Gastroesophageal sphincter (tissue), 4 donors: ENCODE measurements around the gene IGSF10. TPM values are rescaled to one million over a fixed set of nuclear protein-coding genes. Genes with fewer than 3 reads are reported as not detected.
"Not testable (repeated sequence)": the region's sequence is repeated elsewhere in the genome, so short reads cannot be mapped to it uniquely, and the experiment has no call there.

Experiments used
- ATAC-seq: fragments of 150-250 bp; one replicate; pipeline ENCODE4 v1.9.1; 2016; ENCODE audit warnings: mild to moderate bottlenecking, moderate library complexity
- H3K27ac ChIP-seq, 4 donors: fragments of 200-600 bp; sonication (generic) in 3 of 4; 1 replicate in 3 of 4; 2 replicates in 1 of 4; pipeline ENCODE4 v1.5.1; 2016 to 2019
- H3K27me3 ChIP-seq: fragments of 200-600 bp; sonication (generic); one replicate; pipeline ENCODE4 v1.5.1; 2019
- H3K36me3 ChIP-seq, 2 donors: fragments of 200-600 bp; sonication (generic); one replicate each; pipeline ENCODE4 v1.5.1; 2019; ENCODE audit warnings: control low read depth in 1 of 2
- H3K4me1 ChIP-seq, 3 donors: fragments of 200-600 bp; sonication (generic); 1 replicate in 2 of 3; 2 replicates in 1 of 3; pipeline ENCODE4 v1.5.1; 2016 to 2019; ENCODE audit warnings: control low read depth in 2 of 3
- H3K4me3 ChIP-seq, 2 donors: fragments of 200-600 bp; sonication (generic); one replicate each; pipeline ENCODE4 v1.5.1; 2019; ENCODE audit warnings: mild to moderate bottlenecking in 1 of 2, moderate library complexity in 1 of 2
- H3K9me3 ChIP-seq, 3 donors: fragments of 200-600 bp; sonication (generic); one replicate each; pipeline ENCODE4 v1.5.1; 2017 to 2019; ENCODE audit warnings: control low read depth in 2 of 3
- EP300 ChIP-seq: sonication (generic); formaldehyde crosslinking; IDR thresholded peaks from one replicate; pipeline ENCODE4 v1.6.1; 2017; ENCODE audit warnings: antibody characterized with exemption, mild to moderate bottlenecking
- POLR2A ChIP-seq, 2 donors: fragments of 450-650 bp; IDR thresholded peaks; one replicate each; pipeline ENCODE4 v1.6.1; 2017; ENCODE audit warnings: antibody characterized with exemption in 2 of 2, mild to moderate bottlenecking in 2 of 2, moderate library complexity in 1 of 2
- POLR2AphosphoS5 ChIP-seq: sonication (generic); formaldehyde crosslinking; IDR thresholded peaks from one replicate; pipeline ENCODE4 v1.6.1; 2017; ENCODE audit warnings: antibody characterized with exemption
- WGBS, 2 donors: methylation state at CpG; one replicate each; pipeline ENCODE4 v1.1.5; 2018; ENCODE audit warnings: low coverage in 1 of 2; 5-methylcytosine and 5-hydroxymethylcytosine counted together
- total RNA-seq, 4 donors: library from RNA; depleted of rRNA; stranded (reverse); fragments of >200 nt; gene quantifications; one replicate each; pipeline ENCODE4 v1.1.0, GENCODE V29; 2016
- TF ChIP-seq, protein P1 (sequence below), 4 experiments: fragments of 200-600 bp in 2 of 4; fragments of 450-650 bp in 2 of 4; sonication (generic) in 1 of 4; IDR thresholded peaks; one replicate each; pipeline ENCODE4 v1.5.1; 2017 to 2019; ENCODE audit warnings: antibody characterized with exemption in 4 of 4, mild to moderate bottlenecking in 2 of 4, moderate library complexity in 2 of 4

Gene IGSF10
- total RNA-seq, 4 donors from 2014 or later, result 1.4 to 8.3 (median 2.4) TPM

DNA sequence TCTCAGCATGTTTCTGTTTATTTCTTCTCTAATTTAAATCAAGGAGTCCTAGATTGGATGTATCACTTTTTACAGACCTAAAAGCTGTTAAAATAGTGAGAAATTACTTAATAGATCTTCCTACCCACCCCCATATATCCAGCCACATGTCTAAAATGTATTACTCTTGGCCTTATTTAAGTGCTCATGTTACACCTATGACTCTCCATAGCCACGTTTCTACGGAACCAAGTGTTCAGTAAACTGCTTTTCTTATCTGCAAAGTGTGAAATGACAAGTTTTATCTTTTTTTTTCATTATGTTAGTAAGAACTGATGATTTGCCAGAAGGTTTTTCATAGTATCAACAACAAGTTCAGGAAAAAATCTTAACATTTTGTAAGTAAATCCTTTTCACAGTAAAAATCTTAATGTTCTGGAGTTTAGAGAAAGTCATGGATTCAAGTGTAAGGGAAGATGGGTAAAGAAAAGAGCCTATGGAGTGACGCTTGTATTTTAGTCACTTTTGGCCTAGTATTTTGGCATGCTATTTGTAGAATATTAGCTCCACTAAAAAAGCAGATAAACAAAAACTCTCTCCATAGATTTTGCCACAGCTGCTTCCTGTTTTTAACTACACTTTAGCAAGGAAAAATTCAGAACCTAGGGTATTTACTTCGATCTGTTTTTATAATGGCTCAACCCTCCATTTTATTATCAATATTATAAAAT lies 41.2 kb upstream of the IGSF10 start:
- Histone ChIP-seq H3K4me3 (no peak overlapping the region), H3K36me3 (no peaks in the 10 kb centered on the region), H3K27ac (peak overlapping the region in 2 of 4 donors; percentile 15 to 28), H3K4me1 (peaks cover 0 to 5% (median 0%) of the 10 kb centered on the region in 3 donors), H3K27me3 (no peaks in the 10 kb centered on the region), H3K9me3 (no peaks in the 10 kb centered on the region)
- TF ChIP-seq, protein P1, sequence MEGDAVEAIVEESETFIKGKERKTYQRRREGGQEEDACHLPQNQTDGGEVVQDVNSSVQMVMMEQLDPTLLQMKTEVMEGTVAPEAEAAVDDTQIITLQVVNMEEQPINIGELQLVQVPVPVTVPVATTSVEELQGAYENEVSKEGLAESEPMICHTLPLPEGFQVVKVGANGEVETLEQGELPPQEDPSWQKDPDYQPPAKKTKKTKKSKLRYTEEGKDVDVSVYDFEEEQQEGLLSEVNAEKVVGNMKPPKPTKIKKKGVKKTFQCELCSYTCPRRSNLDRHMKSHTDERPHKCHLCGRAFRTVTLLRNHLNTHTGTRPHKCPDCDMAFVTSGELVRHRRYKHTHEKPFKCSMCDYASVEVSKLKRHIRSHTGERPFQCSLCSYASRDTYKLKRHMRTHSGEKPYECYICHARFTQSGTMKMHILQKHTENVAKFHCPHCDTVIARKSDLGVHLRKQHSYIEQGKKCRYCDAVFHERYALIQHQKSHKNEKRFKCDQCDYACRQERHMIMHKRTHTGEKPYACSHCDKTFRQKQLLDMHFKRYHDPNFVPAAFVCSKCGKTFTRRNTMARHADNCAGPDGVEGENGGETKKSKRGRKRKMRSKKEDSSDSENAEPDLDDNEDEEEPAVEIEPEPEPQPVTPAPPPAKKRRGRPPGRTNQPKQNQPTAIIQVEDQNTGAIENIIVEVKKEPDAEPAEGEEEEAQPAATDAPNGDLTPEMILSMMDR (IDR thresholded peaks at IDR 0.05), result no peak
- TF ChIP-seq EP300, result no peak
- no peak for TF ChIP-seq POLR2A (IDR thresholded peaks at IDR 0.05)
- no peak for TF ChIP-seq POLR2AphosphoS5
- WGBS, 2 donors, result 39 to 64% methylated on average over 4 of the region's 4 CpGs
- peak; percentile 28 for ATAC-seq

GRCh38 chr3:151501171-151501922 lies 40.5 kb upstream of the IGSF10 start:
- TF ChIP-seq EP300, result no peak
- TF ChIP-seq POLR2AphosphoS5, result no peak
- no peak for TF ChIP-seq POLR2A (IDR thresholded peaks at IDR 0.05)
- TF ChIP-seq, protein P1 (IDR thresholded peaks at IDR 0.05), result no peak
- Histone ChIP-seq H3K4me1 (peaks cover 0 to 5% (median 0%) of the 10 kb centered on the region in 3 donors), H3K36me3 (no peaks in the 10 kb centered on the region), H3K4me3 (no peak overlapping the region), H3K9me3 (no peaks in the 10 kb centered on the region), H3K27me3 (no peaks in the 10 kb centered on the region), H3K27ac (peak overlapping the region in 2 of 4 donors; percentile 15 to 28)
- WGBS, 2 donors, result 45 to 64% methylated on average over 4 to 5 of the region's 5 CpGs
- ATAC-seq, result no peak

- 46 to 66% methylated on average over 3 of the region's 3 CpGs for WGBS, 2 donors
- peaks cover 0 to 5% (median 0%) of the 10 kb centered on the region in 3 donors for H3K4me1 ChIP-seq
- no peak overlapping the region for H3K27ac ChIP-seq
- H3K36me3 ChIP-seq, result no peaks in the 10 kb centered on the region
- TF ChIP-seq, protein P1 (IDR thresholded peaks at IDR 0.05), result no peak
- TF ChIP-seq POLR2AphosphoS5 (no peak), EP300 (no peak), POLR2A (IDR thresholded peaks at IDR 0.05) (no peak)
- H3K9me3 ChIP-seq, result no peaks in the 10 kb centered on the region
- H3K27me3 ChIP-seq, result no peaks in the 10 kb centered on the region
- no peak overlapping the region for H3K4me3 ChIP-seq
- no peak for ATAC-seq
Observed at GRCh38 chr3:151499168-151499567, 38.3 kb upstream of the IGSF10 start.

- TF ChIP-seq, protein P1 (IDR thresholded peaks at IDR 0.05), result no peak
- no peak for TF ChIP-seq POLR2AphosphoS5
- no peak for TF ChIP-seq POLR2A (IDR thresholded peaks at IDR 0.05)
- TF ChIP-seq EP300, result no peak
- 66 to 89% methylated on average over 1 to 2 of the region's 2 CpGs for WGBS, 2 donors
- Histone ChIP-seq H3K4me3 (no peak overlapping the region), H3K9me3 (no peaks in the 10 kb centered on the region), H3K4me1 (no peaks in the 10 kb centered on the region), H3K36me3 (no peaks in the 10 kb centered on the region), H3K27ac (no peak overlapping the region), H3K27me3 (no peaks in the 10 kb centered on the region)
- ATAC-seq, result no peak
Observed at GRCh38 chr3:151491525-151491924, 30.7 kb upstream of the IGSF10 start.

GRCh38 chr3:151487833-151488232 lies 27.0 kb upstream of the IGSF10 start:
- not testable (repeated sequence) for H3K4me1 ChIP-seq, H3K36me3 ChIP-seq, ATAC-seq, H3K9me3 ChIP-seq, H3K27me3 ChIP-seq, H3K27ac ChIP-seq, H3K4me3 ChIP-seq
